ENCODE results near the gene TNP2.

- TF ChIP-seq GATA2 (IDR thresholded peaks at IDR 0.05; ENCODE audit: low read depth, low read length) (no peak), GATA3 (IDR thresholded peaks at IDR 0.05; ENCODE audit: low read depth, low read length) (no peak)
These were observed 29.2 kb upstream of the TNP2 start for GRCh38 chr16:11298143-11298900.

Measured in SH-SY5Y (cell line).